Left lung (tissue), 10 donors: Measurements from ENCODE around the gene MAGEB17. TPM values are rescaled to one million over a fixed set of nuclear protein-coding genes. Genes with fewer than 3 reads are reported as not detected.

ENCODE experiments used
- ATAC-seq: fragments of 200-7000 bp; cut with Tn5 transposase; one replicate; pipeline ENCODE4 v1.9.1; 2020; ENCODE audit warnings: moderate library complexity
- DNase-seq, 4 donors: peaks; one replicate each; pipeline ENCODE4 v3.0.0-alpha.2; 2013 to 2020
- H3K27ac ChIP-seq, 2 donors: fragments of 200-600 bp; sonication (generic) in 1 of 2; one replicate each; pipeline versions ENCODE4 v1.5.0 to v1.8.0; 2020 to 2021
- H3K27me3 ChIP-seq, 2 donors: fragments of 200-600 bp; sonication (generic) in 1 of 2; one replicate each; pipeline versions ENCODE4 v1.5.0 to v1.8.0; 2020 to 2021
- H3K36me3 ChIP-seq, 2 donors: fragments of 200-600 bp; sonication (generic) in 1 of 2; one replicate each; pipeline versions ENCODE4 v1.5.0 to v1.8.0; 2020 to 2021
- H3K4me1 ChIP-seq, 2 donors: fragments of 200-600 bp; one replicate each; pipeline ENCODE4 v1.8.0; 2021
- H3K4me3 ChIP-seq, 2 donors: fragments of 200-600 bp; sonication (generic) in 1 of 2; one replicate each; pipeline versions ENCODE4 v1.5.0 to v1.8.0; 2020 to 2021; ENCODE audit warnings: mild to moderate bottlenecking in 1 of 2
- H3K9me3 ChIP-seq, 2 donors: fragments of 200-600 bp; sonication (generic) in 1 of 2; one replicate each; pipeline versions ENCODE4 v1.5.0 to v1.8.0; 2020 to 2021
- intact Hi-C, 2 donors: fragments of 100-400 bp; cut with DNase I; formaldehyde crosslinking; loops; one replicate each; pipeline versions ENCODE4 v1.11.2 to v1.14.2; 2022
- polyA plus RNA-seq, 6 donors: library from polyadenylated mRNA; unstranded; fragments of 120-200 nt; gene quantifications; one replicate each; pipeline ENCODE4 v1.2.1, GENCODE V29; 2013; ENCODE audit not compliant: insufficient read length in 6 of 6
- total RNA-seq, 2 donors: library from RNA; stranded (reverse); fragmentation: NEBNext Ultra II Directional; extraction: Animal tissue kit (Norgen Biotek cat#: 25700); gene quantifications; one replicate each; pipeline ENCODE4 v1.2.1, GENCODE V29; 2021
- TF ChIP-seq, protein P1 (sequence below), 2 donors: fragments of 200-600 bp; sonication (generic) in 1 of 2; IDR thresholded peaks; one replicate each; pipeline versions ENCODE4 v1.5.0 to v1.8.0; 2021; ENCODE audit warnings: antibody characterized with exemption in 2 of 2
- donor health status: DM: no; HTN: yes; CAD: no.
- donor health status: DM: no; HTN: no; CAD: no.

Gene MAGEB17
- total and polyA plus RNA-seq, 8 donors = 0.11 TPM; not detected in 7

GRCh38 chrX:16164748-16165147 lies 2.5 kb upstream of the MAGEB17 start:
- Histone ChIP-seq H3K9me3 (no peaks in the 10 kb centered on the region), H3K36me3 (no peaks in the 10 kb centered on the region), H3K4me1 (no peaks in the 10 kb centered on the region), H3K27ac (no peak overlapping the region), H3K4me3 (no peak overlapping the region), H3K27me3 (no peaks in the 10 kb centered on the region)
- DNase-seq (no peak), ATAC-seq (no peak)
- intact Hi-C loops = no loop called here
- TF ChIP-seq, protein P1, sequence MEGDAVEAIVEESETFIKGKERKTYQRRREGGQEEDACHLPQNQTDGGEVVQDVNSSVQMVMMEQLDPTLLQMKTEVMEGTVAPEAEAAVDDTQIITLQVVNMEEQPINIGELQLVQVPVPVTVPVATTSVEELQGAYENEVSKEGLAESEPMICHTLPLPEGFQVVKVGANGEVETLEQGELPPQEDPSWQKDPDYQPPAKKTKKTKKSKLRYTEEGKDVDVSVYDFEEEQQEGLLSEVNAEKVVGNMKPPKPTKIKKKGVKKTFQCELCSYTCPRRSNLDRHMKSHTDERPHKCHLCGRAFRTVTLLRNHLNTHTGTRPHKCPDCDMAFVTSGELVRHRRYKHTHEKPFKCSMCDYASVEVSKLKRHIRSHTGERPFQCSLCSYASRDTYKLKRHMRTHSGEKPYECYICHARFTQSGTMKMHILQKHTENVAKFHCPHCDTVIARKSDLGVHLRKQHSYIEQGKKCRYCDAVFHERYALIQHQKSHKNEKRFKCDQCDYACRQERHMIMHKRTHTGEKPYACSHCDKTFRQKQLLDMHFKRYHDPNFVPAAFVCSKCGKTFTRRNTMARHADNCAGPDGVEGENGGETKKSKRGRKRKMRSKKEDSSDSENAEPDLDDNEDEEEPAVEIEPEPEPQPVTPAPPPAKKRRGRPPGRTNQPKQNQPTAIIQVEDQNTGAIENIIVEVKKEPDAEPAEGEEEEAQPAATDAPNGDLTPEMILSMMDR (IDR thresholded peaks at IDR 0.05) = no peak

- no peaks in the 10 kb centered on the region for H3K27me3 ChIP-seq
- H3K36me3 ChIP-seq = no peaks in the 10 kb centered on the region
- H3K4me3 ChIP-seq = no peak overlapping the region
- H3K4me1 ChIP-seq = no peaks in the 10 kb centered on the region
- DNase-seq (no peak), ATAC-seq (no peak)
- no peak overlapping the region for H3K27ac ChIP-seq
- H3K9me3 ChIP-seq = no peaks in the 10 kb centered on the region
- TF ChIP-seq, protein P1 (IDR thresholded peaks at IDR 0.05) = no peak
- intact Hi-C loops = no loop called here
Observed at GRCh38 chrX:16171039-16171438, 3.8 kb downstream of the MAGEB17 start.

GRCh38 chrX:16171944-16172343 lies 4.7 kb downstream of the MAGEB17 start:
- Histone ChIP-seq H3K36me3 (no peaks in the 10 kb centered on the region), H3K4me3 (no peak overlapping the region), H3K27me3 (no peaks in the 10 kb centered on the region), H3K9me3 (no peaks in the 10 kb centered on the region), H3K4me1 (no peaks in the 10 kb centered on the region), H3K27ac (no peak overlapping the region)
- ATAC-seq (no peak), DNase-seq (no peak)
- intact Hi-C loops = no loop called here
- TF ChIP-seq, protein P1 (IDR thresholded peaks at IDR 0.05) = no peak

DNA sequence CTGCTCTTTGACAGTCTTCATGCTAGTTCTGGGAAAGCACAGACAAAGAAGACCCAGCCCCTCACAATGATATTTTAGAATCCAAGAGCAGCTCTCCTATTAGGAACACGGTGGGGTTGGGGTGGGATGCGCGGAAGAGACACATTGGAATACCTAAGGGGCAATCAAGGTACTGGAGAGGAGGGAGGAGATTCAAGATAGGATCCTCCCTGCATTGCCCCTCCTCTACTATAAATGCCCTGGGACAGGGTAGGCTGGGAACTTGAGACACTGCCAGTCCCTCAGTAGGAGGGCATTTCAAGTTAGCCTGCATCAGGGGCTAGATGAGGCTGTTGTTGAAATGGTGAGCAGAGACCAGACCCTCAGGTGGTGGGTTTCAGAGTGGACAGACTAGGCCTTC lies 5.1 kb downstream of the MAGEB17 start:
- ATAC-seq (no peak), DNase-seq (no peak)
- Histone ChIP-seq H3K4me3 (no peak overlapping the region), H3K36me3 (no peaks in the 10 kb centered on the region), H3K9me3 (no peaks in the 10 kb centered on the region), H3K27ac (no peak overlapping the region), H3K27me3 (no peaks in the 10 kb centered on the region), H3K4me1 (no peaks in the 10 kb centered on the region)
- TF ChIP-seq, protein P1 (IDR thresholded peaks at IDR 0.05) = no peak
- intact Hi-C loops = no loop called here

- H3K36me3 ChIP-seq = no peaks in the 10 kb centered on the region
- intact Hi-C loops = no loop called here
- no peaks in the 10 kb centered on the region for H3K4me1 ChIP-seq
- no peak overlapping the region for H3K27ac ChIP-seq
- no peaks in the 10 kb centered on the region for H3K9me3 ChIP-seq
- H3K27me3 ChIP-seq = no peaks in the 10 kb centered on the region
- ATAC-seq (no peak), DNase-seq (no peak)
- TF ChIP-seq, protein P1 (IDR thresholded peaks at IDR 0.05) = no peak
- H3K4me3 ChIP-seq = no peak overlapping the region
Observed at GRCh38 chrX:16175329-16176061, 8.2 kb downstream of the MAGEB17 start.
